ENCODE data around the gene CPNE1.
A peak's percentile ranks its signal among the peaks of the same experiment; 100 is the strongest.
"Not testable (repeated sequence)": the region's sequence is repeated elsewhere in the genome, so short reads cannot be mapped to it uniquely, and the experiment has no call there.

Gene CPNE1

DNA sequence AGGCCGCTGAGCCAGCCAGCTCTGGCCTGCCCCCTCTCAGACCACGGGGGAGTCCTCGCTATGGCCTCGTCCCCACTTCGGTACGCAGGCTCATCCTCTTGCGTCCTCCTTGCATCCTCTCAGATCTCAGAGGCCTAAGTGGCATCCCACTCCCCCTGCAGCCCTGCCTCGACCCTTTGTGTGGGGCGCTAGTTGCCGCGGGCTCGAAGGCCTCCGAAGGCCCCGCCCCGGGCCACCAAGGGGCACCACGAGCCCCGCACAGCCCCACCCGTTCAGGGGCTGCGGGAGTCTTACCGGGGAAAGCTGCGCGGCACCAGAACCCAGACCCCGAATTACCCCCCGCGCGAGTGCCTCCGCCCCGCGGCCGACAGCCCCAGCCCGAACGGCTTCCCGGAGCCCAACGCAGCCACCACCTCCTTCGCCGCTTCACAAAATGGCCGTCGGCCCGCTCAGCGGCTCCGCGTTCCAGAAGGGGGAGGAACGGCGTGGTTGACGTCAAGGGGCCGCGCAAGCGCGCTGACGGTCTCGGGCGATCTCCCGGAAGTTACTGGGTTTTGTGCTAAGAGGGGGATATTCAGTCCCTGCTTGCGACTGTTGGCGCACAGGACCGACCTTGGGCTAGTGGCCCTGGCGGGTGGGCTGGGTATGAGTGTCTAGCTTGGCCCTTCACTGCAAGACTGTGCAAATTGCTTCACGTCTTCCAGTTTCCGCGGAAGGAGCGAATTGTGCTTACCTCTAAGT is at the start of gene CPNE1, which contains the start of gene RBM12:
Gene CPNE1, minus strand, starts transcription at position 435 of the 741 bp plus-strand sequence. CDS start 31,977 bp downstream, outside the sequence.
Gene RBM12, minus strand, starts transcription at position 435 of the 741 bp plus-strand sequence. CDS start 9,578 bp downstream, outside the sequence.
- peak; percentile 97 for DNase-seq

GRCh38 chr20:35714127-35714526 is 49.4 kb upstream of the CPNE1 start:
- no peak for DNase-seq

DNA sequence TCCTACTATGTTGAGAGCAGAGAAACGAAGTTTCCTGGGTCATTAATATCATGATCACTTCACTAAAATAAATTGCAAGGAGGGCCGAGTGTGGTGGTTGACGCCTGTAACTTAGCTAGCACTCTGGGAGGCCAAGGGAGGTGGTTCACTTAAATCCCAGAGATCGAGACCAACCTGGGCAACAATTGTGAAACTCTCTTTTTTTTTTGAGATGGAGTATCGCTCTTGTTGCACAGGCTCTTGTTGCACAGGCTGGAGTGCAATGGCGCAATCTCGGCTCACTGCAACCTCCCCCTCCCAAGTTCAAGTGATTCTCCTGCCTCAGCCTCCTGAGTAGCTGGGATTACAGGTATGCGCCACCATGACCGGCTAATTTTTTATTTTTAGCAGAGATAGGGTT is 48.4 kb upstream of the CPNE1 start:
- not testable (repeated sequence) for DNase-seq

DNA sequence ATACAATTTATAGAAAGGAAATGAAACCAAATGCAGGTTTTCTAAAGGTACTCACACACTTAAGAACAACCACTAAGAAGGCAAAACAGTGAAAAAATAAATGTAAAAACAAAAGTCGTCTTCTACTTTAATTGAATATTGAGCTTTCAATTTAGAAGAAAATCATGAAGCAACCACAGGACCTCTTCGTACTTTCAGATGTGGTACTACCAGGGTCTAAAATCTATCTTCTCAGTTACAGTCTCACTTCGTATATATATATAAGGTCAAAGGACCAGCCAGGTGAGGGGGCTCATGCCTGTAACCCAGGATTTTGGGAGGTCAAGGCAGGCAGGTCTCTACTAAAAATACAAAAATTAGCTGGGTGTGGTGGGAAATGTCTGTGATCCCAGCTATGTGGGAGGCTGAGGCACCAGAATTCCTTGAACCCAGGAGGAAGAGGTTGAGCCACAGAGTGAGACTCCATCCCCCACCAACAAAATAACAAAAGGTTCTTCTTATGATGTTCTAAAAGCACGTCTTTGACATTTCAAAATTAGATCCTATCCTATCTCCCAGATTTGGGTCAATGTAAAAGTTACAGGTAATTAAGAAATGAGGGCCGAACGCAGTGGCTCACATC is 47.0 kb upstream of the CPNE1 start:
- no peak for DNase-seq

GRCh38 chr20:35710884-35711587 is 46.3 kb upstream of the CPNE1 start:
- DNase-seq: no peak

GRCh38 chr20:35710039-35710438 is 45.3 kb upstream of the CPNE1 start:
- no peak for DNase-seq

- DNase-seq: no peak
Observed at GRCh38 chr20:35709259-35709658, 44.6 kb upstream of the CPNE1 start.

- DNase-seq: no peak
Observed at GRCh38 chr20:35708502-35708901, 43.8 kb upstream of the CPNE1 start.

DNA sequence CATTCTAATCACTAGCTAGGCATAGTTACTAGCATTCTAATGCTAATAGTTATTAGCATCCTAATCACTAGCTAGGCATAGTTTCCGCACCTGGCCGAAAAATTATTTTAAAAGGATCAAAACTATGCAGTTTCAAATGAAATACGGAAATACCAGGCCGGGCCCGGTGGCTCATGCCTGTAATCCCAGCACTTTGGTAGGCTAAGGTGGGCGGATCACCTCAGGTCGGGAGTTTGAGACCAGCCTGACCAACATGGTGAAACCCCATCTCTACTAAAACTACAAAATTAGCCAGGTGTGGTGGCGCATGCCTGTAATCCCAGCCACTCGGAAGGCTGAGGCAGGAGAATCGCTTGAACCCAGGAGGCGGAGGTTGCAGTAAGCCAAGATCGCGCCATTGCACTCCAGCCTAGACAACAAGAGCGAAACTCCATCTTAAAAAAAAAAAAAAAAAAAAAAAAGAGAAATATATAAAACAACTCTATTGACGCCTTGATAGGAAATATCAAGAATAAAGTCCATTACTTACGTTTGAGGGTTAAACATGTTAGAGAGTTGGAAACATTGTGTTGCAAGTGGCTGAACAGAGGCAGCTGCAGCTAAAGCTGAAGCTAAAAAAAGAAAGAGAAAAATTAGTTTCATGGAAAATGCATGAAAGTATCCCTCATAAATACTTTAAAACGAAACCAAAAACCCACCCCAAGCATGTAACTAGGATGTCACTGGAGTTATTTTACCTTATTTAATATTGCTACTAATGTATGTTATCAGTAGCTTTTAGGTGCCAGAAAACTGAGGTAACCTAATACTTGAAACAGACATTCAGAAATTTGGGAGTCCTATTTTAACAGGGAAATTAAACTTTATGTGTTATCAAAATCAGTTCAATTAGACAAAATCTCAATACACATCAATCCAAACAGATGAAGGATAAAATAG is 42.2 kb upstream of the CPNE1 start:
- not testable (repeated sequence) for DNase-seq

DNA sequence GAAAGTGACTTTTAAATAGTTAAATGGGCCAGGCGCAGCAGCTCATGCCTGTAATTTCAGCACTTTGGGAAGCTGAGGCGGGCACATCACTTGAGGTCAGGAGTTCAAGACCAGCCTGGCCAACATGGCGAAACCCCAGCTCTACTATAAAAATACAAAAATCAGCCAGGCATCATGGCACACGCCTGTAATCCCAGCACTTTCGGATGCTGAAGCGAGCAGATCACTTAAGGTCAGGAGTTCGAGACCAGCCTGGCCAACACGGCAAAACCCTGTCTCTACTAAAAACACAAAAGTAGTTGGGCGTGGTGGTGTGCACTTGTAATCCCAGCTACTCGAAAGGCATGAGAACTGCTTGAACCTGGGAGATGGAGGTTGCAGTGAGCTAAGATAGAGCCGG is 41.2 kb upstream of the CPNE1 start:
- DNase-seq: not testable (repeated sequence)

DNA sequence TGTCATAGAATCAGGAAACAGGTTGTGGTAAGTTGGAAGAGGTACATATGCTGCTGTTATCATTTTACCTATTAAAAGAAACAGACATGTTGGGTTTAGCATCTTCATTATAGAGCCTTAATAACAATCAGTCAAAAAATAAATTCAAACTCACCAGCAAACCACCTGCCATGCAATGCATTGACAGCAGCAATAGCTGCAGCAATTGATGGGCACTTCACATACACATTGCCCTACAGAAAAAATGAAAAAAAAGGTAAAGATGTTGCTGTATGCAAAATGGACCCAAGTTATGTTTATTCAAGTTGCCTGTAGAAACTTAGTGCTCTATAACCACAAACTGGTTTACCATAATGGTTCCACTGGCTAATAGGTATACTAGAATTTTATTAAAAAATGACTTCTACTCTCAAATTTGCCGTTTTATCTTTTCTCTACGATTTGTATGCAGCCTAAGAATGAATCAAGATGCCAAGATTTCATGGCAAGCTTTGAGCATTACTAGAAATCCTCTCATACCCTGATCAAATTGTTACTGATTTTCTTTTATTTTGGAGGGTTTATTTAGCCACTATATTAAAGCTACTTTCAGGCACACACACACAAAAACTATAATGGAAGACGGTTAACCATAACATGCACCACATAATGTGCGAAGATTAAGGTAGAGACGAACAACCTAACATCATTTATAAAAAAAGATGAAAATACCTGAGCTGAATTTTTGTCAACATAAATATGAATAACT is 40.0 kb upstream of the CPNE1 start:
- no peak for DNase-seq

GRCh38 chr20:35702824-35703695 is 38.4 kb upstream of the CPNE1 start:
- DNase-seq: no peak

DNA sequence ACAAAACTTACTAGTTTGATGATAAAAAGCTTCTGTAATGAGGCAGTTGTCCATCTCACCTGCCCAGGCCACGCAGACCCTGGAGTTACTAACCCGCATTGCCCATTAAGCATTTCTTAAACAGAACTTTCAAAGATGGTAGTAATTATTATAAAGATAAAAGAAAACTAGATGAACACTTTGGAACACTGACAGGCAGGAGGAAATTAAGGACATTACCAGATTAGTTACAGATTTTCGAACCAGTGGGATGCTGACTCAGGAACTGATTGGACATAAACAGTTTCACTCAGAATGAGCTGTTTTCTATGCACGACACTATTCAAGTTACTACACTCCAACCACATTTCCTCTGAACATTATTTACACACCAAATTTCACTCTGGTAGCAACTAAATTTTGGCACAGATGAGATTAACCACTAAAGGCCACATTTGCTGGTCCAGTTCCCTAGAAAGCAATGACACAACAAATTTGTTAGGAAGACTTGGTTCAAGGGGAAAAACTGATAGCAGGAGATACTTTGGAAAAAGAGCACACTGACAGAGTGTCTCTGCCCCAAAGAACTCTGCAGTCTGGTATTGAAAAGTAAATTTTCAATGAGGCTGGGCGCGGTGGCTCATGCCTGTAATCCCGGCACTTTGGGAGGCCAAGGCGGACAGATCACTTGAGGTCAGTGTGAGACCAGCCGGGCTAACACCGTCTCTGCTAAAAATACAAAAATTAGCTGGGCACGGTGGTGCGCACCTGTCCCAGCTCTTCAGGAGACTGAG is 37.5 kb upstream of the CPNE1 start:
- no peak for DNase-seq

DNA sequence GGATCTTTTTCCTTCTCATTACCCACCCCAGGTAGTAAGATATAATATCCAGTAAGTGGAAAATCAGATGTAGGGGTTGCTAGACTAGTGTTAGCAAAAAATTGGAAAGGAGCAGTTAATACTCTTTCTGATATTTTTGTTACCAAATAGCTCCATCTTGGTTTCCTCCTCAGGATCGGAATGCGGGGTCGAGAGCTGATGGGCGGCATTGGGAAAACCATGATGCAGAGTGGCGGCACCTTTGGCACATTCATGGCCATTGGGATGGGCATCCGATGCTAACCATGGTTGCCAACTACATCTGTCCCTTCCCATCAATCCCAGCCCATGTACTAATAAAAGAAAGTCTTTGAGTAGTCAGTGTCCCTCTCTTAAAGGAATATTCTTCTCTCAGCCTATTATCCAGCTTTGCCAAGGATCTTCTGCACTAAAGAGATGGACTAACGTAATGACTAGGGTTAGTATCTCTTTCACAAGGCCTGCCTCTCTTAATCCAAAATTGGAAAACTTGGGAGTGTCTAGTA is 36.0 kb upstream of the CPNE1 start:
- no peak for DNase-seq

DNA sequence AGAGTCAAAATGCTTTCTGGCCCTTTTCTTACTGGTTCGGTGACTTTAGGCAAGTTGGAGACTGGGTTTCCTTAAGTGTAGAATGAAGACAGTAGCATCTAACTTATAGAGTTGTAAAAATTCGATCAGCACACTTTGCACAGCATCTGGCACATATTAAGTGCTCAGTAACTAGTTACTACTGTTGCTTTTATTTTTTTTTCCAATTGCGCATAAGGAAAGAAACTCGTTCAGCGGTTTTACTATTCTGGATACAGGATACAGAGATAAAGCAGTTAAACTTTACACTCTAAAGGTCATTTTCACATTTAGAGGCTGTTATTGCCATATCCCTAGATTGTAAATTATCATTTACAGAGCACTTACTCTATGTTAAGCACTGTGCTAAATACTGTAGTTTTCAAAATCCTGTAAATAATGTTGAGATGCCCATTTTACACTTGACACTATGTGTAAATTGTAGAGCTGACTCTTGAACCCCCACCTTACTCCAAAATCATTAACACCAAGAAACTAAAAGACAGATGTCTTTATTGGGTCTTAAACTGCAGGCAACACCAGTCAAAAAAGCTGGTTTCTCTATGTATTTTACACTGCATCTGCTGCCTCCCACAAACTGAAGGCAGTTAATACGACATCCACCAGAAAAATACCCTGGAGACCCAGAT is 35.4 kb upstream of the CPNE1 start:
- DNase-seq: no peak

DNA sequence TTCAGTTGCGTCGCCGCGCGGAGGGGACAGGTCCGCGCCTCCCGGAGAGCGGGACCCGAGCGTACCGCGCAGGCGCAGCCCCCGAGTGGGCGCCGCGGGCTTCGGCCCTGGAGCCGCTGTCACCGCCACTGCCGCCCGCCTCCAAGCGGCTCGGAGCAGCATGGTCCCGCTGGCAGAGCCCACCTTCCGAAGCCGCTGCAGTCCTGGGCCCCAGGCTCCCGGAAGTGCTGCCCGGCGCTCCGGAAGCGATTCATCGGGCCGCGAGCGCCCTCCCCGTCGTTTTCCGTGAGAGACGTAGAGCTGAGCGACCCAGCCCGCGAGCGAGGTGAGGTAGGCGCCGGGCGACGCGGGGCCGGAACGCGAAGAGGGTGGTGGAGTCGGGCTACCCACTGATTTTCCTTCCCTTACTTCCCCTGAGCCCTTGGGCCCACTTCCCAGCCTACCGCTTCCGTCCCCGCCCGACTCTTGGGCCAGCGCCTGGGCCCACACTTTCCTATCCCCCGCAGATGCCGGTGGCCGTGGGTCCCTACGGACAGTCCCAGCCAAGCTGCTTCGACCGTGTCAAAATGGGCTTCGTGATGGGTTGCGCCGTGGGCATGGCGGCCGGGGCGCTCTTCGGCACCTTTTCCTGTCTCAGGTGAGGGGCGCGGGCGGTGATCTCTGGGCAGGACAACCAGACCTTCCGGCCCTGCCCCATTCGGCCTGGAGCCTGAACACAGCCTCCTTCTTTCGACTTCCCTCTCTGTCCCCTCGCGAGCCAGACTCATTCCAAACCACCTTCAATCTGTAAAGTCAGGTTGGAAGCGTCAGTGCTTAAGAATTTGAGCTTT is 34.6 kb upstream of the CPNE1 start, which contains the start of the genes NFS1 and ROMO1:
Gene NFS1, minus strand, starts transcription at position 226 of the 830 bp plus-strand sequence. Its CDS starts 64 bp downstream, at position 162.
Gene ROMO1, plus strand, starts transcription at position 279 of the 830 bp plus-strand sequence. Its CDS starts 228 bp downstream, at position 507.
- DNase-seq: peak; percentile 96

GRCh38 chr20:35698298-35699126 is 33.8 kb upstream of the CPNE1 start:
- peak; percentile 69 for DNase-seq
